SK-N-SH (cell line): ENCODE data around the gene LDHAL6A.

Experiments used
- CTCF ChIP-seq: fragments of 200-600 bp; sonication (generic); IDR thresholded peaks from 2 replicates; pipeline ENCODE4 v1.6.1; 2017; ENCODE audit warnings: antibody characterized with exemption, mild to moderate bottlenecking, moderate library complexity
- EZH2phosphoT487 ChIP-seq: fragments of 200-600 bp; sonication (generic); IDR thresholded peaks from 2 replicates; pipeline ENCODE4 v1.6.1; 2017; ENCODE audit warnings: low read depth, mixed run types, mild to moderate bottlenecking, antibody characterized with exemption, moderate library complexity, borderline replicate concordance
- FOXJ3 ChIP-seq: sonication (generic); formaldehyde crosslinking; IDR thresholded peaks from 2 replicates; pipeline ENCODE4 v1.5.1; 2020; ENCODE audit warnings: mild to moderate bottlenecking, missing genetic modification reagents
- NRF1 ChIP-seq: IDR thresholded peaks from 2 replicates; pipeline ENCODE4 v1.6.1; 2012; ENCODE audit warnings: low read depth, mild to moderate bottlenecking, low read length
- RFX5 ChIP-seq: IDR thresholded peaks from 2 replicates; pipeline ENCODE4 v1.6.1; 2012; ENCODE audit warnings: mild to moderate bottlenecking, improper control_type of control experiment, low read length
- SMC3 ChIP-seq: IDR thresholded peaks from 2 replicates; pipeline ENCODE4 v1.6.1; 2012; ENCODE audit warnings: low read depth, low read length, improper control_type of control experiment
- TEAD4 ChIP-seq: IDR thresholded peaks from 2 replicates; pipeline ENCODE4 v1.4.0; 2012; ENCODE audit warnings: mild to moderate bottlenecking, borderline replicate concordance; ENCODE audit not compliant: insufficient read depth
- USF1 ChIP-seq: IDR thresholded peaks from 2 replicates; pipeline ENCODE4 v1.4.0; 2012; ENCODE audit warnings: low read depth, borderline replicate concordance
- YY1 ChIP-seq: IDR thresholded peaks from 2 replicates; pipeline ENCODE4 v1.4.0; 2012; ENCODE audit warnings: low read depth, mild to moderate bottlenecking

GRCh38 chr11:18501629-18502028 lies 46.0 kb downstream of the LDHAL6A start:
- TF ChIP-seq FOXJ3 = no peak
- TF ChIP-seq USF1 = no peak
- TF ChIP-seq SMC3 = no peak
- no peak for TF ChIP-seq YY1
- TF ChIP-seq TEAD4 = no peak
- TF ChIP-seq CTCF = no peak
- no peak for TF ChIP-seq RFX5
- TF ChIP-seq NRF1 = no peak
- no peak for TF ChIP-seq EZH2phosphoT487
